Vagina (tissue), 2 donors: ENCODE measurements around the gene NMUR2. TPM values are rescaled to one million over a fixed set of nuclear protein-coding genes. Genes with fewer than 3 reads are reported as not detected.

Source experiments
- DNase-seq, 2 donors: peaks; one replicate each; pipeline ENCODE4 v3.0.0-alpha.2; 2017; ENCODE audit errors: extremely low spot score in 2 of 2
- H3K27ac ChIP-seq: fragments of 200-600 bp; sonication (generic); one replicate; pipeline ENCODE4 v1.5.1; 2019
- H3K27me3 ChIP-seq: fragments of 200-600 bp; sonication (generic); one replicate; pipeline ENCODE4 v1.5.1; 2019
- H3K36me3 ChIP-seq, 2 donors: fragments of 200-600 bp; sonication (generic); one replicate each; pipeline ENCODE4 v1.5.1; 2017 to 2019
- H3K4me1 ChIP-seq: fragments of 200-600 bp; sonication (generic); one replicate; pipeline ENCODE4 v1.5.1; 2019
- H3K4me3 ChIP-seq, 2 donors: fragments of 200-600 bp; sonication (generic); 1 replicate in 1 of 2; 2 replicates in 1 of 2; pipeline ENCODE4 v1.5.1; 2016 to 2019
- H3K9me3 ChIP-seq: fragments of 200-600 bp; sonication (generic); one replicate; pipeline ENCODE4 v1.5.1; 2019
- POLR2A ChIP-seq, 2 donors: fragments of 450-650 bp; IDR thresholded peaks; one replicate each; pipeline ENCODE4 v1.6.1; 2017; ENCODE audit warnings: antibody characterized with exemption in 2 of 2, mild to moderate bottlenecking in 2 of 2, moderate library complexity in 2 of 2
- POLR2AphosphoS5 ChIP-seq, 2 donors: sonication (generic); formaldehyde crosslinking; IDR thresholded peaks; one replicate each; pipeline ENCODE4 v1.9.0; 2017; ENCODE audit warnings: antibody characterized with exemption in 2 of 2, mild to moderate bottlenecking in 2 of 2, low read depth in 1 of 2; ENCODE audit not compliant: insufficient read depth in 1 of 2
- intact Hi-C: fragments of 100-400 bp; cut with DNase I; formaldehyde crosslinking; loops from one replicate; pipeline ENCODE4 v1.15.1; 2023
- total RNA-seq: library from RNA; depleted of rRNA; stranded (reverse); fragments of >200 nt; gene quantifications from one replicate; pipeline ENCODE4 v1.2.3, GENCODE V29; 2016
- TF ChIP-seq, protein P1 (sequence below), 3 experiments: fragments of 450-650 bp in 2 of 3; fragments of 200-600 bp in 1 of 3; sonication (generic) in 1 of 3; IDR thresholded peaks; one replicate each; pipeline ENCODE4 v1.5.1; 2017 to 2019; ENCODE audit warnings: antibody characterized with exemption in 3 of 3, mild to moderate bottlenecking in 2 of 3, moderate library complexity in 2 of 3

The NMUR2 gene
- total RNA-seq, 1 donor from 2014 or later, result not detected

DNA sequence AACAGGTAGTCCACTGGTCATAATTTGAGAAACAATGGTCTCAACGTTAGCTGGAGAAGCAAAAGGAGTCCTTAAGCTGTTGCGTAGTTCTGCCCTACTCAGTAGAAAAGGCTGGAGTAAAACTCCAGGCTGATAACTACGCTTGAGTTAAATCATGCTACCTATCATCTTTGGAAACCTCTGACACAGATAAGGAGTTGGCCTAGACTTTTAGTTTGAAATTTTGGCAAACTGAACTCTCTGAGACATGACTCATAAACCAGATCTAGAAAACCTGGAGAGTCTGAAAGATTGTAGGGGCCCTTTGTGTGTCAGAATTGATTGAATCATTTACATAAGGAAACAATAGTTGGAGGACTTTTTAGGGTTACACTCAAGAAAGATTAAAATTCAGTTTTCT lies 26.3 kb downstream of the NMUR2 start:
- Histone ChIP-seq H3K9me3 (no peaks in the 10 kb centered on the region), H3K27ac (no peak overlapping the region), H3K27me3 (no peaks in the 10 kb centered on the region), H3K4me3 (no peak overlapping the region), H3K4me1 (no peaks in the 10 kb centered on the region), H3K36me3 (no peaks in the 10 kb centered on the region)
- intact Hi-C loops, result no loop called here
- DNase-seq, result no peak
- TF ChIP-seq POLR2AphosphoS5 (IDR thresholded peaks at IDR 0.05; ENCODE audit: insufficient read depth in 1 of 2, low read depth in 1 of 2) (no peak), POLR2A (IDR thresholded peaks at IDR 0.05) (no peak)
- TF ChIP-seq, protein P1, sequence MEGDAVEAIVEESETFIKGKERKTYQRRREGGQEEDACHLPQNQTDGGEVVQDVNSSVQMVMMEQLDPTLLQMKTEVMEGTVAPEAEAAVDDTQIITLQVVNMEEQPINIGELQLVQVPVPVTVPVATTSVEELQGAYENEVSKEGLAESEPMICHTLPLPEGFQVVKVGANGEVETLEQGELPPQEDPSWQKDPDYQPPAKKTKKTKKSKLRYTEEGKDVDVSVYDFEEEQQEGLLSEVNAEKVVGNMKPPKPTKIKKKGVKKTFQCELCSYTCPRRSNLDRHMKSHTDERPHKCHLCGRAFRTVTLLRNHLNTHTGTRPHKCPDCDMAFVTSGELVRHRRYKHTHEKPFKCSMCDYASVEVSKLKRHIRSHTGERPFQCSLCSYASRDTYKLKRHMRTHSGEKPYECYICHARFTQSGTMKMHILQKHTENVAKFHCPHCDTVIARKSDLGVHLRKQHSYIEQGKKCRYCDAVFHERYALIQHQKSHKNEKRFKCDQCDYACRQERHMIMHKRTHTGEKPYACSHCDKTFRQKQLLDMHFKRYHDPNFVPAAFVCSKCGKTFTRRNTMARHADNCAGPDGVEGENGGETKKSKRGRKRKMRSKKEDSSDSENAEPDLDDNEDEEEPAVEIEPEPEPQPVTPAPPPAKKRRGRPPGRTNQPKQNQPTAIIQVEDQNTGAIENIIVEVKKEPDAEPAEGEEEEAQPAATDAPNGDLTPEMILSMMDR (IDR thresholded peaks at IDR 0.05), result no peak

DNA sequence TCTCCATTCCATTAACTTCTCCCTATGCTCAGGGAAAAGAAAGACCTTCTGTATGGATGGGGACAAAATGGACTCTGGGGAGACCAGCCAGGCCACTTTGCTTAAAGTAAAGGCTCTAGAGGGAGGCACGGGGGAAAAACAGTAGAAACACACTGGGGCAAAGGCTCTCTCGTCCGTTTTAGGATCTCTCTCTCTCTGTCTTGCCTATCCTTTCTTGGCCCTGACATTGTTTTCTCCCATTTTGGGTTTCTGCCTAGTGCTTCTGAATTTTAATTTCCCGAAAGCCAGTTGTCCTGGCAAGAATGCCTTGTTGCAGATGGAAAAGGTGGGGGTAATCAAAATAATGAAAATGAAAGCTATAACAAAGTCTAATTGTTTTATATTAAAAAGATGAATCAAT lies 28.2 kb downstream of the NMUR2 start:
- H3K4me3 ChIP-seq, result no peak overlapping the region
- intact Hi-C loops, result no loop called here
- no peaks in the 10 kb centered on the region for H3K4me1 ChIP-seq

DNA sequence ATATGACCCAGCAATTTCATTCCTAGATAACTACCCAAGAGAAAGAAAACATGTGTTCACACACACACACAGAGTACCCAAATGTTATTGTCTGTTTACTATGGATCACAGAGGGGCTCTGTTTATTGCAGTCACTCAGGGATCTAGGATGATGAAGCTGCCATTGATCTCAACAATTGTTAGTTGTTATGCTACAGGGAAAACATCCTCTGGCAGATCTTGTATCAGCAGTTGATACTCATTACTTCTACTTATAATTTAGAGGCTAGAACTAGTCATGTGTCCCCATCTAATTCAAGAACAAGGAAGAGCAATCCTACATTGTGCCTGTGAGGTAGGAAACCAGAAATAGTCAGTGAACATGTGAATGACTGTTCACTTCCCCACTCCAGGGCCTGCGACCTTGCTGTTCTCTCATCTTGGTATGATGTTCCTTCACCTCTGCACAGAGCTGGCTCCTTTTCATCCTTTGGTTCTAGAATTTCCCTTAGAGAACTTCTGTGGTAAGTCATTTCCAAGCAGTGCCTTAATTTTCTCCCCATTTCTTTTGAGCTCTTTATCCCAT lies 30.3 kb downstream of the NMUR2 start:
- intact Hi-C loops, result no loop called here
- DNase-seq, result no peak
- TF ChIP-seq POLR2A (IDR thresholded peaks at IDR 0.05) (no peak), POLR2AphosphoS5 (IDR thresholded peaks at IDR 0.05; ENCODE audit: insufficient read depth in 1 of 2, low read depth in 1 of 2) (no peak)
- TF ChIP-seq, protein P1 (IDR thresholded peaks at IDR 0.05), result no peak
- Histone ChIP-seq H3K27me3 (no peaks in the 10 kb centered on the region), H3K9me3 (no peaks in the 10 kb centered on the region), H3K4me1 (no peaks in the 10 kb centered on the region), H3K4me3 (no peak overlapping the region), H3K36me3 (no peaks in the 10 kb centered on the region), H3K27ac (no peak overlapping the region)

More for the DNA sequence above, 28.2 kb downstream of the NMUR2 start:
- H3K9me3 ChIP-seq, result no peaks in the 10 kb centered on the region
- no peaks in the 10 kb centered on the region for H3K27me3 ChIP-seq
- no peak for DNase-seq
- H3K36me3 ChIP-seq, result no peaks in the 10 kb centered on the region
- no peak overlapping the region for H3K27ac ChIP-seq
- TF ChIP-seq, protein P1 (IDR thresholded peaks at IDR 0.05), result no peak
- no peak for TF ChIP-seq POLR2AphosphoS5 (IDR thresholded peaks at IDR 0.05; ENCODE audit: insufficient read depth in 1 of 2, low read depth in 1 of 2)
- no peak for TF ChIP-seq POLR2A (IDR thresholded peaks at IDR 0.05)

DNA sequence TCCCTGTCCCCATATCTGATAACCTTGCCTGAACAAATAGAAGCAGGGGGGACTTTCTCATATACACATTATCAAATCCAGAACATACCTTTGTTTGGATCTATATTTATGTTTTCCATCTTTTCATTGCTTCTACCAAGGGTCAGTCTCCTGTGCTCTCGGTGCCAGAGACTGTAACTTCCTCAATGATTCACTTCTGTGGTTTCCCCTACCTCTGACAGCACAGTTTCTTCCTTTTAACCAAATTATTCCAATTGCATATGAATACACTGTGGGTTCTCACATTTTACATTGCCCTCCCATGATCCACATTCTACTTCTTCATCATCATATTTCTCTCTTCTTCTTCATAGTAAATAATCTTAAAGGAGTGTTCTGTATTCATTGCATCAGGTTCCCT lies 32.2 kb downstream of the NMUR2 start:
- Histone ChIP-seq H3K27ac (no peak overlapping the region), H3K4me1 (no peaks in the 10 kb centered on the region), H3K27me3 (no peaks in the 10 kb centered on the region), H3K4me3 (no peak overlapping the region), H3K9me3 (no peaks in the 10 kb centered on the region), H3K36me3 (no peaks in the 10 kb centered on the region)
- intact Hi-C loops, result no loop called here
- TF ChIP-seq, protein P1 (IDR thresholded peaks at IDR 0.05), result no peak
- TF ChIP-seq POLR2AphosphoS5 (IDR thresholded peaks at IDR 0.05; ENCODE audit: insufficient read depth in 1 of 2, low read depth in 1 of 2), result no peak
- TF ChIP-seq POLR2A (IDR thresholded peaks at IDR 0.05), result no peak
- DNase-seq, result no peak

DNA sequence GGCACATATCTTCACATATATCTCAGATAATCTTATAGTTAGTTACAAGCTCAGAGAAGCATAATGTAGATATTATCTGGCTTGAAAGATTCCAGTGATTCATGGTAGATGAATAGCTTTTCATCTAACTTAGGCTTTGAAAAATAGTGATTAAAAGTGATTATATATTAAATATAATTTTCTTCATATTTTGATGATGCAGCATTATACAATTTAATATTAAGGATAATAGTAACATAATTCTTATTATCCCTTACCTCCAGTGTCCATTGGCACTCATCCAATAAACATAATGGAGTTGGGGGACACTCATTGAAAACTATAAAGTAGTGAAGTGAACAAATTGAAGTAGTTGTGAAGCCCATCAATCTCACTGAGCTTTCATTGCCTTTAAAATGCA lies 35.8 kb downstream of the NMUR2 start:
- DNase-seq, result no peak
- no peaks in the 10 kb centered on the region for H3K36me3 ChIP-seq
- H3K4me1 ChIP-seq, result no peaks in the 10 kb centered on the region
- H3K27me3 ChIP-seq, result no peaks in the 10 kb centered on the region
- TF ChIP-seq, protein P1 (IDR thresholded peaks at IDR 0.05), result no peak
- TF ChIP-seq POLR2AphosphoS5 (IDR thresholded peaks at IDR 0.05; ENCODE audit: insufficient read depth in 1 of 2, low read depth in 1 of 2) (no peak), POLR2A (IDR thresholded peaks at IDR 0.05) (no peak)
- H3K4me3 ChIP-seq, result no peak overlapping the region
- H3K9me3 ChIP-seq, result no peaks in the 10 kb centered on the region
- H3K27ac ChIP-seq, result no peak overlapping the region
- intact Hi-C loops, result no loop called here
